Measurements from ENCODE around the gene AP3S2. TPM values are rescaled to one million over a fixed set of nuclear protein-coding genes. Genes with fewer than 3 reads are reported as not detected.
"Not testable (repeated sequence)": the region's sequence is repeated elsewhere in the genome, so short reads cannot be mapped to it uniquely, and the experiment has no call there.

Gene AP3S2
- total and polyA plus RNA-seq, 2 of the 8 experiments (the other 6 are each of a cell fraction or from before 2014, with no cell fraction given) = 19.2 to 45.4 TPM

GRCh38 chr15:89885611-89886010 lies 8.2 kb downstream of the AP3S2 start (continued):
- TF ChIP-seq ATF2 (IDR thresholded peaks at IDR 0.05; ENCODE audit: low read length) (no peak), CTBP2 (IDR thresholded peaks at IDR 0.05; ENCODE audit: borderline replicate concordance, insufficient read depth, insufficient read length, low read length) (no peak), GTF2F1 (IDR thresholded peaks at IDR 0.05; ENCODE audit: borderline replicate concordance, low read depth, low read length) (no peak), SAP30 (IDR thresholded peaks at IDR 0.05; ENCODE audit: insufficient read depth, insufficient replicate concordance, low read length) (no peak), KDM1A (IDR thresholded peaks at IDR 0.05; ENCODE audit: borderline replicate concordance, low read length) (no peak), ZNF274 (IDR thresholded peaks at IDR 0.05; ENCODE audit: borderline replicate concordance, extremely low read depth, low read length) (no peak), NANOG (IDR thresholded peaks at IDR 0.05; ENCODE audit: insufficient read depth, low read depth, low read length, poor library complexity, severe bottlenecking) (no peak), EGR1 (IDR thresholded peaks at IDR 0.05; ENCODE audit: borderline replicate concordance, low read depth, low read length) (no peak)

GRCh38 chr15:89885179-89885578 lies 8.6 kb downstream of the AP3S2 start:
- WGBS, 2 experiments (ENCODE audit: extremely low coverage in 1 of 2, insufficient coverage in 1 of 2, insufficient read length in 1 of 2, insufficient replicate concordance in 2 of 2, low coverage in 1 of 2, low lambda C conversion rate in 2 of 2, missing lambda C conversion rate in 1 of 2) = 48% methylated on average over 2 of the region's 3 CpGs; no CpG with 5 or more reads in 1 of the 2 experiments
- H2BK120ac ChIP-seq (replicated peaks; ENCODE audit: low read depth, low read length); H3K18ac ChIP-seq (ENCODE audit: extremely low read depth, low read length); H3K23me2 ChIP-seq (ENCODE audit: low read depth, low read length); POLR2A ChIA-PET (ENCODE audit: partially characterized antibody); H2BK20ac ChIP-seq (ENCODE audit: low read length); H4K91ac ChIP-seq (replicated peaks; ENCODE audit: insufficient read length, low read length); H3K4me3 ChIP-seq (ENCODE audit: extremely low read depth in 1 of 4, insufficient read depth in 2 of 4, low read depth in 3 of 4, low read length in 4 of 4); H3K9me3 ChIP-seq (ENCODE audit: insufficient read depth in 2 of 2, low read depth in 1 of 2, low read length in 1 of 2); DNase-seq (ENCODE audit: low read depth in 1 of 2, low spot score in 2 of 2); H2BK12ac ChIP-seq (ENCODE audit: low read depth, low read length); H3K9ac ChIP-seq (replicated peaks in 1 of 4; ENCODE audit: extremely low read depth in 1 of 4, low read depth in 3 of 4, low read length in 3 of 4); H2BK5ac ChIP-seq (ENCODE audit: low read depth, low read length); H3K14ac ChIP-seq (ENCODE audit: insufficient read length); H3K27me3 ChIP-seq (replicated peaks in 1 of 4; ENCODE audit: control insufficient read depth in 3 of 4, extremely low read depth in 1 of 4, insufficient read depth in 3 of 4, low read length in 3 of 4); H2AFZ ChIP-seq (ENCODE audit: low read length); H3K79me2 ChIP-seq (ENCODE audit: control insufficient read depth in 1 of 2, insufficient read depth in 2 of 2, low read length in 2 of 2); H2BK15ac ChIP-seq (ENCODE audit: low read length); H3K4me2 ChIP-seq (ENCODE audit: insufficient read depth in 1 of 2, low read depth in 2 of 2, low read length in 2 of 2); H4K8ac ChIP-seq (ENCODE audit: extremely low read depth, insufficient read depth, low read length); H3K4me1 ChIP-seq (replicated peaks in 1 of 4; ENCODE audit: control insufficient read depth in 3 of 4, insufficient read depth in 4 of 4, low read length in 3 of 4); FAIRE-seq; H4K5ac ChIP-seq (ENCODE audit: insufficient read length, low read depth, low read length); H3K56ac ChIP-seq (replicated peaks; ENCODE audit: insufficient read length, low read depth, low read length); H3K79me1 ChIP-seq (ENCODE audit: low read depth, low read length); H3K23ac ChIP-seq (ENCODE audit: insufficient read length); H4K20me1 ChIP-seq (replicated peaks in 1 of 2; ENCODE audit: control insufficient read depth in 1 of 2, insufficient read depth in 2 of 2, low read length in 2 of 2); H2AK5ac ChIP-seq (ENCODE audit: low read depth, low read length); H3K27ac ChIP-seq (ENCODE audit: low read depth, low read length); H3K4ac ChIP-seq (replicated peaks; ENCODE audit: insufficient read length, low read depth, low read length): not testable (repeated sequence)
- peaks cover 0 to 29% (median 16%) of the 10 kb centered on the region in 4 experiments; a peak in 5 of 8 replicates for H3K36me3 ChIP-seq (ENCODE audit: control insufficient read depth in 2 of 4, insufficient read depth in 4 of 4, low read length in 3 of 4)
- CTCF ChIA-PET (ENCODE audit: partially characterized antibody) = interaction anchor here (0.7 to 4.8 kb wide), 4 partner anchors 10 to 144 kb away, joined by 3 to 20 read pairs (median 5); no protein-coding TSS in a partner anchor
